ENCODE results near the gene NCKAP5.

GRCh38 chr2:133489641-133490410 is 78.4 kb downstream of the NCKAP5 start:
- no peak for TF ChIP-seq REST (IDR thresholded peaks at IDR 0.05; ENCODE audit: low read depth)
- TF ChIP-seq TEAD4 (IDR thresholded peaks at IDR 0.05), result no peak
- TF ChIP-seq MAX (IDR thresholded peaks at IDR 0.05), result no peak
- TF ChIP-seq CREB1 (IDR thresholded peaks at IDR 0.05; ENCODE audit: low read depth), result no peak
- no peak for TF ChIP-seq YY1 (IDR thresholded peaks at IDR 0.05; ENCODE audit: low read depth)
- 0 out of 2 replicates have a peak, but pooled peaks have one; percentile 23 for TF ChIP-seq CEBPB (IDR thresholded peaks at IDR 0.05)
